GM11168 (cell line): ENCODE data around the gene MAGIX.

Source experiments
- in situ Hi-C: fragments of 300-500 bp; cut with MboI; formaldehyde crosslinking; loops from one replicate; pipeline ENCODE4 v1.12.0; 2022; ENCODE audit warnings: low sequenced_read_pairs; ENCODE audit not compliant: unreplicated experiment

The MAGIX gene

GRCh38 chrX:49203536-49203935, 41.0 kb downstream of the MAGIX start:
- in situ Hi-C loops = no loop called here

GRCh38 chrX:49204017-49204416, 41.5 kb downstream of the MAGIX start:
- in situ Hi-C loops = no loop called here

- in situ Hi-C loops = no loop called here
Observed at GRCh38 chrX:49204709-49205108, 42.2 kb downstream of the MAGIX start.

- in situ Hi-C loops = no loop called here
Observed at GRCh38 chrX:49205443-49205842, 42.9 kb downstream of the MAGIX start.

- in situ Hi-C loops = no loop called here
Observed at GRCh38 chrX:49206543-49206942, 44.0 kb downstream of the MAGIX start.

- in situ Hi-C loops = no loop called here
Observed at GRCh38 chrX:49208399-49208798, 45.8 kb downstream of the MAGIX start.

GRCh38 chrX:49209434-49210251, 47.1 kb downstream of the MAGIX start:
- in situ Hi-C loops = no loop called here

GRCh38 chrX:49210406-49210805, 47.8 kb downstream of the MAGIX start:
- in situ Hi-C loops = no loop called here

- in situ Hi-C loops = no loop called here
Observed at GRCh38 chrX:49211074-49211473, 48.5 kb downstream of the MAGIX start.

- in situ Hi-C loops = no loop called here
Observed at GRCh38 chrX:49212209-49212608, 49.7 kb downstream of the MAGIX start.

GRCh38 chrX:49212861-49213260, 50.3 kb downstream of the MAGIX start:
- in situ Hi-C loops = no loop called here

GRCh38 chrX:49214416-49214815, 51.9 kb downstream of the MAGIX start:
- in situ Hi-C loops = no loop called here

GRCh38 chrX:49214996-49215526, 52.5 kb downstream of the MAGIX start:
- in situ Hi-C loops = no loop called here
